Activated gamma-delta T cell treated with Interleukin-2 at 50 U/mL for 16 hours (primary cell): ENCODE measurements around the gene TMEM145.
"Not testable (repeated sequence)": the region's sequence is repeated elsewhere in the genome, so short reads cannot be mapped to it uniquely, and the experiment has no call there.

Experiments
- DNase-seq: peaks from one replicate; pipeline ENCODE4 v3.0.0-alpha.2; 2020

TMEM145 gene

GRCh38 chr19:42316223-42317211, 3.4 kb downstream of the TMEM145 start:
- no peak for DNase-seq

- DNase-seq, result no peak
Observed at GRCh38 chr19:42317535-42317934, 4.4 kb downstream of the TMEM145 start.

- DNase-seq, result no peak
Observed at GRCh38 chr19:42322305-42322704, 9.2 kb downstream of the TMEM145 start.

GRCh38 chr19:42323473-42323851, 10.4 kb downstream of the TMEM145 start:
- DNase-seq, result no peak

GRCh38 chr19:42323852-42324654, 10.9 kb downstream of the TMEM145 start:
- DNase-seq, result no peak

GRCh38 chr19:42324655-42325307, 11.7 kb downstream of the TMEM145 start:
- no peak for DNase-seq

GRCh38 chr19:42325308-42325895, 12.3 kb downstream of the TMEM145 start, which contains the start of gene MEGF8:
TSS of gene MEGF8 (plus strand) at chr19:42325635. CDS start at chr19:42326244, 609 bp downstream.
- DNase-seq, result peak; percentile 99

GRCh38 chr19:42325896-42326771, 13.0 kb downstream of the TMEM145 start:
- DNase-seq, result no peak

GRCh38 chr19:42326969-42327368, 13.9 kb downstream of the TMEM145 start:
- DNase-seq, result no peak

- DNase-seq, result no peak
Observed at GRCh38 chr19:42327381-42327780, 14.3 kb downstream of the TMEM145 start.

GRCh38 chr19:42328106-42328505, 15.0 kb downstream of the TMEM145 start:
- no peak for DNase-seq

GRCh38 chr19:42328854-42329253, 15.7 kb downstream of the TMEM145 start:
- no peak for DNase-seq

- DNase-seq, result no peak
Observed at GRCh38 chr19:42330241-42330711, 17.2 kb downstream of the TMEM145 start.

GRCh38 chr19:42331333-42331732, 18.2 kb downstream of the TMEM145 start:
- not testable (repeated sequence) for DNase-seq

- DNase-seq, result no peak
Observed at GRCh38 chr19:42332059-42332458, 18.9 kb downstream of the TMEM145 start.

- DNase-seq, result no peak
Observed at GRCh38 chr19:42333018-42333417, 19.9 kb downstream of the TMEM145 start.

- DNase-seq, result no peak
Observed at GRCh38 chr19:42333975-42334696, 21.0 kb downstream of the TMEM145 start.

- no peak for DNase-seq
Observed at GRCh38 chr19:42334697-42335373, 21.7 kb downstream of the TMEM145 start.

GRCh38 chr19:42335374-42335936, 22.3 kb downstream of the TMEM145 start:
- DNase-seq, result no peak

GRCh38 chr19:42335971-42336370, 22.9 kb downstream of the TMEM145 start:
- DNase-seq, result no peak
